ENCODE data around the gene CAGE1. TPM values are rescaled to one million over a fixed set of nuclear protein-coding genes. Genes with fewer than 3 reads are reported as not detected.

Gene CAGE1
- total RNA-seq, 1 experiment from 2014 or later, result not detected

Other genes starting within 250 kb of the CAGE1 start
- 133 and 141 TPM in 2 replicates for gene SSR1, start 76.5 kb downstream of the CAGE1 start, total RNA-seq (2014; rRNA removed; shearing (Covaris generic))
- gene RIOK1, start 66 bp upstream of the CAGE1 start, total RNA-seq (2014; rRNA removed; shearing (Covaris generic)), result 26.2 and 29.6 TPM in 2 replicates
- gene DSP, start 151.9 kb upstream of the CAGE1 start, total RNA-seq (2014; rRNA removed; shearing (Covaris generic)), result 0.07 and 0.12 TPM in 2 replicates
- gene SNRNP48, start 200.5 kb upstream of the CAGE1 start, total RNA-seq (2014; rRNA removed; shearing (Covaris generic)), result 13.2 and 14.4 TPM in 2 replicates

All from NCI-H460 (cell line).